ENCODE measurements around the gene DDX41.

The DDX41 gene

GRCh38 chr5:177482359-177482795, 34.4 kb downstream of the DDX41 start:
- no peak overlapping the region for H3K27ac ChIP-seq (replicated peaks)
- H3K4me3 ChIP-seq (replicated peaks; ENCODE audit: insufficient read depth, low read length), result no peak overlapping the region
- TF ChIP-seq POLR2AphosphoS5 (IDR thresholded peaks at IDR 0.05; ENCODE audit: low read depth) (no peak; the same call in 1 of the 2 replicates), SPI1 (IDR thresholded peaks at IDR 0.05; ENCODE audit: borderline replicate concordance, low read depth) (no peak), GABPA (IDR thresholded peaks at IDR 0.05; ENCODE audit: low read depth) (no peak)
- TF ChIP-seq, protein P1, sequence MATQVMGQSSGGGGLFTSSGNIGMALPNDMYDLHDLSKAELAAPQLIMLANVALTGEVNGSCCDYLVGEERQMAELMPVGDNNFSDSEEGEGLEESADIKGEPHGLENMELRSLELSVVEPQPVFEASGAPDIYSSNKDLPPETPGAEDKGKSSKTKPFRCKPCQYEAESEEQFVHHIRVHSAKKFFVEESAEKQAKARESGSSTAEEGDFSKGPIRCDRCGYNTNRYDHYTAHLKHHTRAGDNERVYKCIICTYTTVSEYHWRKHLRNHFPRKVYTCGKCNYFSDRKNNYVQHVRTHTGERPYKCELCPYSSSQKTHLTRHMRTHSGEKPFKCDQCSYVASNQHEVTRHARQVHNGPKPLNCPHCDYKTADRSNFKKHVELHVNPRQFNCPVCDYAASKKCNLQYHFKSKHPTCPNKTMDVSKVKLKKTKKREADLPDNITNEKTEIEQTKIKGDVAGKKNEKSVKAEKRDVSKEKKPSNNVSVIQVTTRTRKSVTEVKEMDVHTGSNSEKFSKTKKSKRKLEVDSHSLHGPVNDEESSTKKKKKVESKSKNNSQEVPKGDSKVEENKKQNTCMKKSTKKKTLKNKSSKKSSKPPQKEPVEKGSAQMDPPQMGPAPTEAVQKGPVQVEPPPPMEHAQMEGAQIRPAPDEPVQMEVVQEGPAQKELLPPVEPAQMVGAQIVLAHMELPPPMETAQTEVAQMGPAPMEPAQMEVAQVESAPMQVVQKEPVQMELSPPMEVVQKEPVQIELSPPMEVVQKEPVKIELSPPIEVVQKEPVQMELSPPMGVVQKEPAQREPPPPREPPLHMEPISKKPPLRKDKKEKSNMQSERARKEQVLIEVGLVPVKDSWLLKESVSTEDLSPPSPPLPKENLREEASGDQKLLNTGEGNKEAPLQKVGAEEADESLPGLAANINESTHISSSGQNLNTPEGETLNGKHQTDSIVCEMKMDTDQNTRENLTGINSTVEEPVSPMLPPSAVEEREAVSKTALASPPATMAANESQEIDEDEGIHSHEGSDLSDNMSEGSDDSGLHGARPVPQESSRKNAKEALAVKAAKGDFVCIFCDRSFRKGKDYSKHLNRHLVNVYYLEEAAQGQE (IDR thresholded peaks at IDR 0.05; ENCODE audit: insufficient replicate concordance, low read depth), result no peak
- TF ChIP-seq, protein P2, sequence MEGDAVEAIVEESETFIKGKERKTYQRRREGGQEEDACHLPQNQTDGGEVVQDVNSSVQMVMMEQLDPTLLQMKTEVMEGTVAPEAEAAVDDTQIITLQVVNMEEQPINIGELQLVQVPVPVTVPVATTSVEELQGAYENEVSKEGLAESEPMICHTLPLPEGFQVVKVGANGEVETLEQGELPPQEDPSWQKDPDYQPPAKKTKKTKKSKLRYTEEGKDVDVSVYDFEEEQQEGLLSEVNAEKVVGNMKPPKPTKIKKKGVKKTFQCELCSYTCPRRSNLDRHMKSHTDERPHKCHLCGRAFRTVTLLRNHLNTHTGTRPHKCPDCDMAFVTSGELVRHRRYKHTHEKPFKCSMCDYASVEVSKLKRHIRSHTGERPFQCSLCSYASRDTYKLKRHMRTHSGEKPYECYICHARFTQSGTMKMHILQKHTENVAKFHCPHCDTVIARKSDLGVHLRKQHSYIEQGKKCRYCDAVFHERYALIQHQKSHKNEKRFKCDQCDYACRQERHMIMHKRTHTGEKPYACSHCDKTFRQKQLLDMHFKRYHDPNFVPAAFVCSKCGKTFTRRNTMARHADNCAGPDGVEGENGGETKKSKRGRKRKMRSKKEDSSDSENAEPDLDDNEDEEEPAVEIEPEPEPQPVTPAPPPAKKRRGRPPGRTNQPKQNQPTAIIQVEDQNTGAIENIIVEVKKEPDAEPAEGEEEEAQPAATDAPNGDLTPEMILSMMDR (IDR thresholded peaks at IDR 0.05; ENCODE audit: insufficient read depth, low read length), result no peak
- H3K27me3 ChIP-seq (ENCODE audit: insufficient read depth, poor library complexity, severe bottlenecking), result no peaks in the 10 kb centered on the region
- DNase-seq (ENCODE audit: low read depth in 1 of 2, low spot score in 1 of 2), result no peak

- TF ChIP-seq GABPA (IDR thresholded peaks at IDR 0.05; ENCODE audit: low read depth) (no peak), SPI1 (IDR thresholded peaks at IDR 0.05; ENCODE audit: borderline replicate concordance, low read depth) (no peak)
- TF ChIP-seq, protein P2 (IDR thresholded peaks at IDR 0.05; ENCODE audit: insufficient read depth, low read length), result no peak
- TF ChIP-seq, protein P1 (IDR thresholded peaks at IDR 0.05; ENCODE audit: insufficient replicate concordance, low read depth), result no peak
- no peak overlapping the region for H3K4me3 ChIP-seq (replicated peaks; ENCODE audit: insufficient read depth, low read length)
- H3K27ac ChIP-seq (replicated peaks), result peak overlapping the region; percentile 83
- no peak for DNase-seq (ENCODE audit: low read depth in 1 of 2, low spot score in 1 of 2)
- H3K27me3 ChIP-seq (ENCODE audit: insufficient read depth, poor library complexity, severe bottlenecking), result no peaks in the 10 kb centered on the region
These were observed 37.0 kb downstream of the DDX41 start for GRCh38 chr5:177479774-177480173.

GRCh38 chr5:177478711-177479646, 37.8 kb downstream of the DDX41 start:
- TF ChIP-seq POLR2AphosphoS5 (IDR thresholded peaks at IDR 0.05; ENCODE audit: low read depth) (peak; percentile 66), GABPA (IDR thresholded peaks at IDR 0.05; ENCODE audit: low read depth) (no peak), SPI1 (IDR thresholded peaks at IDR 0.05; ENCODE audit: borderline replicate concordance, low read depth) (peak; percentile 75; the same call in 1 of the 2 replicates)
- TF ChIP-seq, protein P1 (IDR thresholded peaks at IDR 0.05; ENCODE audit: insufficient replicate concordance, low read depth), result no peak
- TF ChIP-seq, protein P2 (IDR thresholded peaks at IDR 0.05; ENCODE audit: insufficient read depth, low read length), result no peak
- DNase-seq (ENCODE audit: low read depth in 1 of 2, low spot score in 1 of 2), result peak; percentile 79 to 97
- H3K27ac ChIP-seq (replicated peaks), result peak overlapping the region; percentile 83
- no peaks in the 10 kb centered on the region for H3K27me3 ChIP-seq (ENCODE audit: insufficient read depth, poor library complexity, severe bottlenecking)
- no peak overlapping the region for H3K4me3 ChIP-seq (replicated peaks; ENCODE audit: insufficient read depth, low read length)
